GM12801 (cell line): ENCODE data around the gene AQP12A.

Source experiments
- CTCF ChIP-seq: IDR thresholded peaks from one replicate; pipeline ENCODE4 v1.5.1; 2011; ENCODE audit warnings: control low read depth; ENCODE audit not compliant: insufficient read length; ENCODE audit errors: extremely low read depth

AQP12A gene

DNA sequence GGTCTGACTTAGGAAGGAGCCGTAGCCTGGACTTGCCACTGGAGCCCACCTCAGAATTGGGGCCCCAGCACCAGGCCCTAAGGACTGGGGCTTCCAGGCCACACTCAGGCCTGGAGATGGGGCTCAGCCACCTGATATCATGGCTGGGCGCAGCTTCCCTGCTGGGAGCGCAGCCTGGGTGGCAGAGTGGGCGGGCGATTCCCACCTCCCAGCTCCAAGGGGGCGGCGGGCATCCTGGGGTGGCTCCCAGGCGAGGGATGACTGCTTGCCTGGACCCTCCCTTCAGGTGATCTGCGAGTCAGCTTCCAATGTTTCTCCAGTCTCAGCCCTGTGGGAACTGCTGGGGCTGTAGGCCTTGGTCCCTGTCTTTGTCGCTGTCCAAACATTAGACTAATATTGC is 46.3 kb upstream of the AQP12A start:
- no peak for TF ChIP-seq CTCF

DNA sequence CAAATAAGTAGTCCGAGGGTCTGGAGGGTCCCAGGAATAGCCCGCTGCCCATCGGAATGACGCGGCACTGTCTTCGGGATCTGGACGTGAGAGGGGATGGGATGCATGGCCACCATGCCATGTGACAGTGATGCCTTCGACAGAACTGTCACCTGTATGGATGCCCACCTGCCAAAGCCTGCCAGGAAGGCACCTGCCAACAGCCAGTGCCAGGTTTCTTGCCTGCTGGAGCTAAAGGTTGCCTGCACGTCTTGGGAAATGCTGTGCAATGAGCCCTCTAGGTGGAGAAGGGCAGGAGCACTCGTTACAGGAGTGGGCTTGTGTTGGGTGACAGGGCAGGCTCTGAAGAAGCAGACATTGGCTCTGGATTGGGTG is 45.9 kb upstream of the AQP12A start:
- TF ChIP-seq CTCF, result no peak

DNA sequence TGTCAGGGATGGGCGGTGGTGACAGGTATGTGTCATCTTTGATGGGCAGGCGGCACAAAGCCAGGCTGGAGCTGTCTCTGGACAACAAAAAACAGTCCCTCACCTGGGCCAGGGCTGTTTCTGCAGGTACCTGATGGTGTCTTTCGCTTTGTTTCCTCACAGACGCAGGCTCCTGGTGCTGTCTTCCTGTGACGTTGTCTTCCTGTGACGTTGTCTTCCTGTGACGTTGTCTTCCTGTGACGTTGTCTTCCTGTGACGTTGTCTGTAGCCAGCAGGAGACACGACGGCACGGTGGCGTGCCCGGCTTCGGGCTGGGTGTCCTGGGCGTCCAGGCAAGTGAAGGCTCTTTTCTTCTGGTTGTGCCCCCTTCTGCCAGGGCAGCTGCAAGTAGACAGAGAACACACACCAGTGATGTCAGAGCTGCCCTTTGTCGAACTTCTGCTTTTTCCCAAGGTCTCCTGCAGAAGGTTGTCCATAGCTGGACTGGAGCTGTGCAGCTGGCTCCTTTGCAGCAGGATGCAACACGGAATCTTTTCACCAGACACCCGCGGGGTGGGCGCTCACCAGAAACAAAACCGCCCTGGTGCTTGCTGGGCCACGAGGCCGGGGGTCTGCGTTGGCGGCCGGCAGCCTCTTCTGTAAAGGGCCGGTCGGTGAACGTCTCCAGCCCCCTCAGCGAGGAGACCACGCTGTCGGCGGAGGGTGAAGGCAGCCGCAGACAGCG is 45.3 kb upstream of the AQP12A start:
- no peak for TF ChIP-seq CTCF

DNA sequence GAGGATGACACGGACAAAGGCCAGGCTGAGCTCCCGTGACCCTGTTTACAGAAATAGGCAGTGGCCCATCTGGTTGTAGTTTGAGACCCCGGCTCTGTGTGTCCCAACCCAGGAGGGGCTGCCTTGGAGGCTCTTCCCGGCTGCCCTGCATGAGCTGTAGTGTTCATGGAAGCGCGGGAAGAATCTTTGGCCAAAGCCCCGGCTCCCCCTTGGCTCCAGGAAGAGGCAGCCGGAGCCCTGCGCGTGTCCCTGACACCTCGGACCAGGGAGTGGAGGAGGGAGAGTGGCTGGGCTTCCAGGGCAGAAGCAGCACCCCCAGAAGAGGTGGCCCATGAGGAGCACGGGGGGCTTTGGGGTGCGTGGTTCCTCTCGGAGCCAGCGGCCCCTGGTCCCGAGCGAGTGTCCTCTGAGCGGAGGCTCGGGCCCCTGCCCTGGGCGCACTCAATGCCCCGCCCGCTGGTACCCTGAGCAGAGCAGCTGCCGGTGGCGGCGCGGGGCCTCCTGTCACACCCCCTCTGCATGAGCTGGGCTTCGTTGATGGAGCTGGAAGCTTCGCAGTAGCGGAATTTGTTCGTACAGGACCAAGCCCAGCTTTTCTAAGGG is 44.7 kb upstream of the AQP12A start:
- no peak for TF ChIP-seq CTCF

DNA sequence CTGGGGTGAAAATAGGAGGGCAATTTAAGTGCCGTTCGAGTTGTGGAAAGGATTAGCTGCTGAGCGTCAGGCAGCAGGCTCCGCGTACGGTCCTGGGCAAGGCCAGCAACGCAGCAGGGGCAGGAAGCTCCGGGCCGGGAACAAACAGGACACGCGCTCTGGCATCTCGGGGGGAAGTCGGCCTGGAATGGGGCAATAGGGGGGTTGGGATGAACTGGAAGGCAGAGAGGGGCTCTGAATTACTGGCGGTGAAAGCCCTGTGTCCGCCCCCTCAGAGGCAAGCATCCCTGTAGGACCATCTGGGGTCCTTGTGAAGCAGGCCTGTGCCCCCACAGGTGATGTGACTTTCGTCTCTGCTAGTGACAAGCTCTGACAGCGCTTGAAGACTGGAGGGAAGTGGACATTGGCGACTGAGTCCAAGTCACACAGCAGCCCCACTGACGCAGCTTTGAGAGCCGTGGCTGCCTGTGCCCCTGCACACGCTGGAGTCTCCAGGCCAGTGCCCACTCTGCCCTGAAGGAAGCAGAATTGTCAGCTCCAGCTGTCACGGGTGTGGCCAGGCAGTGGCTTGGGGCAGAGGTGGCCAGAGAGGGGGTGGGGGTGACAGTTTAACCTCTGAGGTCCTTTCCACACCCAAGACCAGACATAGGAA is 44.0 kb upstream of the AQP12A start:
- no peak for TF ChIP-seq CTCF

GRCh38 chr2:240648155-240648649 is 43.5 kb upstream of the AQP12A start:
- no peak for TF ChIP-seq CTCF

DNA sequence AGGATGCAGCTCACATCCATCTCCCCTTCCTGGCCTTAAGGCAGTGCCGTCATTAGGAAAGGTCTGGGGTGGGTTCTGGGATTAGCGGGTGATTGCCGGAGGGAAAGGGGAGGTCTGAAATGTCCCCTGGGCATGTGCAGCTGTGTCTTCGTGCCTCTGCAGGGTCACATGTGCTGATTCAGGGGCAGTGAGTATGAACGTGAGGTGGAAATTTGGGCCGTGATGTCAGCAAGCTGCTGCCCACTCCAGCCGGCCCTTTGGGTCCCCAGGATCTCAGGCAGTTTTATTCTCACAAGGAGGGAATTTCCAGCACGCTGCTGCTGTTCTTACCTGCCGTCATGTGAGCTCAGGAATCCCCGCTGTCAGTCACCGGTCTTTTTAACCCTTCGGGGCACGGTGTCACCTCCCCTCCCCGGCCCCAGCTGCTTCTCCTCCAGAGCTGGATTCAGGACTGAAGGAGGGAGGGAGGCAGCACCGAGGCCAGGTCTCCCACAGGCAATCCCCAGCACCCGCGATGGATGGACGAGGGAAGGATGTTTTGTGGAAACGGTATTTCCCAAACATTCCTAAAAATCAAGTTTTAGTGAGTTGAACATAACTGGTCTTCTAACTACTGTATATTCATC is 42.9 kb upstream of the AQP12A start:
- no peak for TF ChIP-seq CTCF
